ENCODE measurements around the gene MVD. TPM values are rescaled to one million over a fixed set of nuclear protein-coding genes. Genes with fewer than 3 reads are reported as not detected.

MVD gene
- total and polyA plus RNA-seq, 2 experiments from 2014 or later, result 95.3 to 149 TPM

DNA sequence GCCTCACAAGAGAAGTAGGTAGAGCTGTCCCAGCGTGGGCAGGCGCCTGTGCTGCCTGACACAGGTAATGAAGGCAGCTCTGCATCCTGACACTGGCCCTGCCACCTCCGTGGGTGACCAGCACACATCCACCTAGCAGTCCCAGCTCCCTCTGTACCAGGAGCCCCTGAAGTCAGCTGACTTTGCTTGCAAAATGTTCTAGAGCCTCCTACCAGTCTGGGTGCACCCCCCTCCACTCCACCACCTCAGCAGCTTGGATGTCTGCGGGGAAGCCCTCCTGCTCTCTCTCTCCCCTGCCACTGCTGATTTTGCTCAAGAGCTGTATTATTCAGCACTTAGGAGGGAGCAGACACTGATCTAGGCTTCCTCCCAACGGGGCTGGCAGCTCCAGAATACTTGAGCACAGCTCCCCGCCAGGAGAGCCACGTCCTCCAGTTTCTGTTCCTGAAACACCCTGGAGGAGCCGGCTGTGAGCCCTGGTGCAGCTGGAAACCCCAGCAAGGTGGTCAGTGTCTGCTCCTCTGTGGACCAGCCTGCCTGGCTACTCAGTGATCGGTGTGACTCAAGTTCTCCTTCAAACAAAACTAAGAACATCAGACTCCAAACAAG is 42.3 kb upstream of the MVD start:
- TF ChIP-seq EZH2 (IDR thresholded peaks at IDR 0.05; ENCODE audit: low read depth, unreplicated experiment), result no peak
- TF ChIP-seq POLR2AphosphoS5 (IDR thresholded peaks at IDR 0.05; ENCODE audit: low read depth), result no peak
- TF ChIP-seq JUNB (IDR thresholded peaks at IDR 0.05; ENCODE audit: unreplicated experiment), result no peak
- TF ChIP-seq ZNF462 (CRISPR knock-in tag; IDR thresholded peaks at IDR 0.05), result no peak
- no peak for TF ChIP-seq STAT1 (IDR thresholded peaks at IDR 0.05; ENCODE audit: unreplicated experiment)
- no peak for TF ChIP-seq ETS1 (IDR thresholded peaks at IDR 0.05)
- TF ChIP-seq, protein P1, sequence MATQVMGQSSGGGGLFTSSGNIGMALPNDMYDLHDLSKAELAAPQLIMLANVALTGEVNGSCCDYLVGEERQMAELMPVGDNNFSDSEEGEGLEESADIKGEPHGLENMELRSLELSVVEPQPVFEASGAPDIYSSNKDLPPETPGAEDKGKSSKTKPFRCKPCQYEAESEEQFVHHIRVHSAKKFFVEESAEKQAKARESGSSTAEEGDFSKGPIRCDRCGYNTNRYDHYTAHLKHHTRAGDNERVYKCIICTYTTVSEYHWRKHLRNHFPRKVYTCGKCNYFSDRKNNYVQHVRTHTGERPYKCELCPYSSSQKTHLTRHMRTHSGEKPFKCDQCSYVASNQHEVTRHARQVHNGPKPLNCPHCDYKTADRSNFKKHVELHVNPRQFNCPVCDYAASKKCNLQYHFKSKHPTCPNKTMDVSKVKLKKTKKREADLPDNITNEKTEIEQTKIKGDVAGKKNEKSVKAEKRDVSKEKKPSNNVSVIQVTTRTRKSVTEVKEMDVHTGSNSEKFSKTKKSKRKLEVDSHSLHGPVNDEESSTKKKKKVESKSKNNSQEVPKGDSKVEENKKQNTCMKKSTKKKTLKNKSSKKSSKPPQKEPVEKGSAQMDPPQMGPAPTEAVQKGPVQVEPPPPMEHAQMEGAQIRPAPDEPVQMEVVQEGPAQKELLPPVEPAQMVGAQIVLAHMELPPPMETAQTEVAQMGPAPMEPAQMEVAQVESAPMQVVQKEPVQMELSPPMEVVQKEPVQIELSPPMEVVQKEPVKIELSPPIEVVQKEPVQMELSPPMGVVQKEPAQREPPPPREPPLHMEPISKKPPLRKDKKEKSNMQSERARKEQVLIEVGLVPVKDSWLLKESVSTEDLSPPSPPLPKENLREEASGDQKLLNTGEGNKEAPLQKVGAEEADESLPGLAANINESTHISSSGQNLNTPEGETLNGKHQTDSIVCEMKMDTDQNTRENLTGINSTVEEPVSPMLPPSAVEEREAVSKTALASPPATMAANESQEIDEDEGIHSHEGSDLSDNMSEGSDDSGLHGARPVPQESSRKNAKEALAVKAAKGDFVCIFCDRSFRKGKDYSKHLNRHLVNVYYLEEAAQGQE (IDR thresholded peaks at IDR 0.05; ENCODE audit: unreplicated experiment), result no peak
- no peak for TF ChIP-seq ZNF331 (CRISPR knock-in tag; IDR thresholded peaks at IDR 0.05; ENCODE audit: low read depth)
- TF ChIP-seq CTCF (conservative IDR thresholded peaks at IDR 0.05; ENCODE audit: low read depth in 2 of 2), result no peak
- no peak for TF ChIP-seq CREB1 (CRISPR knock-in tag; IDR thresholded peaks at IDR 0.05; ENCODE audit: low read depth)
- no peaks in the 10 kb centered on the region for H3K9me3 Mint-ChIP-seq
- Histone ChIP-seq H3K79me2 (replicated peaks; ENCODE audit: insufficient read depth) (peaks cover 44% of the 10 kb centered on the region), H3K27ac (ENCODE audit: low read depth) (no peak overlapping the region), H3K4me1 (ENCODE audit: insufficient read depth) (peaks cover 5% of the 10 kb centered on the region; the same call in 1 of the 2 replicates), H3F3A (replicated peaks; ENCODE audit: low read depth) (0 out of 2 replicates have a peak, but pooled peaks cover 2% of the 10 kb centered on the region), H3K27me3 (ENCODE audit: insufficient read depth) (no peaks in the 10 kb centered on the region), H3K9me2 (ENCODE audit: insufficient read depth) (no peaks in the 10 kb centered on the region), H3K36me3 (ENCODE audit: insufficient read depth) (no peaks in the 10 kb centered on the region), H2AFZ (no peak overlapping the region), H3K4me2 (peak overlapping the region; percentile 99), H3K4me3 (peak overlapping the region; percentile 92), H4K20me1 (replicated peaks; ENCODE audit: insufficient read depth) (peaks cover 5% of the 10 kb centered on the region)
- DNase-seq (ENCODE audit: low spot score) (no peak), ATAC-seq (no peak)
- peak overlapping the region; percentile 88 for H3K4me3 Mint-ChIP-seq
- H3K27me3 Mint-ChIP-seq (ENCODE audit: insufficient read depth, low read depth, poor library complexity), result peaks cover 17% of the 10 kb centered on the region
- peaks cover 20% of the 10 kb centered on the region for H3K4me1 Mint-ChIP-seq
- H3K27ac Mint-ChIP-seq, result no peak overlapping the region; the same call in 1 of the 2 replicates
- no peaks in the 10 kb centered on the region; the same call in 2 of the 3 replicates for H3K36me3 Mint-ChIP-seq (ENCODE audit: low read depth)

Measured in GM23338 (cell line).